AG09319 (cell line): ENCODE data around the gene ALDH16A1.
"Not testable (repeated sequence)": the region's sequence is repeated elsewhere in the genome, so short reads cannot be mapped to it uniquely, and the experiment has no call there.

ENCODE experiments used
- DNase-seq: peaks from one replicate; pipeline ENCODE4 v3.0.0-alpha.2; 2010; ENCODE audit warnings: low read depth; ENCODE audit errors: extremely low read depth
- TF ChIP-seq, protein P1 (sequence below): IDR thresholded peaks from 2 replicates; pipeline ENCODE4 v1.5.1; 2011; ENCODE audit warnings: low read depth, mild to moderate bottlenecking, inconsistent platforms, low read length, moderate library complexity

The ALDH16A1 gene

DNA sequence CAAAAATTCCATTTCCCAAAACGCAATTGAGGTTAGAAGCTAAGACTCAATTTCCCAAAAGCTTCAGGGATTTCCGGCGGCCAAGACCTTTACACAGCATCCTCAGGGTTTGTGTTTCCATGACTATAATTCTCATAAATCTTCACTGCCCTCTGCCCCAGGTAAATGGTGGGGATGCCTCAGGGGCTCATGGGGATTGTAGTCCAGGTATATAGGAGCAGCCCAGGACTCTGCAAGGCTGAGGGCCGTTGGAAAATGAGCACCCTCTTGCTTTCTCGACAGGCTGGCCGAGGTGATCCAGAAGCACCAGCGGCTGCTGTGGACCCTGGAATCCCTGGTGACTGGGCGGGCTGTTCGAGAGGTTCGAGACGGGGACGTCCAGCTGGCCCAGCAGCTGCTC is 6.4 kb downstream of the ALDH16A1 start:
- TF ChIP-seq, protein P1, sequence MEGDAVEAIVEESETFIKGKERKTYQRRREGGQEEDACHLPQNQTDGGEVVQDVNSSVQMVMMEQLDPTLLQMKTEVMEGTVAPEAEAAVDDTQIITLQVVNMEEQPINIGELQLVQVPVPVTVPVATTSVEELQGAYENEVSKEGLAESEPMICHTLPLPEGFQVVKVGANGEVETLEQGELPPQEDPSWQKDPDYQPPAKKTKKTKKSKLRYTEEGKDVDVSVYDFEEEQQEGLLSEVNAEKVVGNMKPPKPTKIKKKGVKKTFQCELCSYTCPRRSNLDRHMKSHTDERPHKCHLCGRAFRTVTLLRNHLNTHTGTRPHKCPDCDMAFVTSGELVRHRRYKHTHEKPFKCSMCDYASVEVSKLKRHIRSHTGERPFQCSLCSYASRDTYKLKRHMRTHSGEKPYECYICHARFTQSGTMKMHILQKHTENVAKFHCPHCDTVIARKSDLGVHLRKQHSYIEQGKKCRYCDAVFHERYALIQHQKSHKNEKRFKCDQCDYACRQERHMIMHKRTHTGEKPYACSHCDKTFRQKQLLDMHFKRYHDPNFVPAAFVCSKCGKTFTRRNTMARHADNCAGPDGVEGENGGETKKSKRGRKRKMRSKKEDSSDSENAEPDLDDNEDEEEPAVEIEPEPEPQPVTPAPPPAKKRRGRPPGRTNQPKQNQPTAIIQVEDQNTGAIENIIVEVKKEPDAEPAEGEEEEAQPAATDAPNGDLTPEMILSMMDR: no peak
- no peak for DNase-seq

GRCh38 chr19:49461130-49461529 is 8.1 kb downstream of the ALDH16A1 start:
- not testable (repeated sequence) for DNase-seq

GRCh38 chr19:49461656-49462055 is 8.6 kb downstream of the ALDH16A1 start:
- TF ChIP-seq, protein P1: no peak
- DNase-seq: no peak

GRCh38 chr19:49462492-49462891 is 9.5 kb downstream of the ALDH16A1 start:
- no peak for DNase-seq
- TF ChIP-seq, protein P1: no peak

DNA sequence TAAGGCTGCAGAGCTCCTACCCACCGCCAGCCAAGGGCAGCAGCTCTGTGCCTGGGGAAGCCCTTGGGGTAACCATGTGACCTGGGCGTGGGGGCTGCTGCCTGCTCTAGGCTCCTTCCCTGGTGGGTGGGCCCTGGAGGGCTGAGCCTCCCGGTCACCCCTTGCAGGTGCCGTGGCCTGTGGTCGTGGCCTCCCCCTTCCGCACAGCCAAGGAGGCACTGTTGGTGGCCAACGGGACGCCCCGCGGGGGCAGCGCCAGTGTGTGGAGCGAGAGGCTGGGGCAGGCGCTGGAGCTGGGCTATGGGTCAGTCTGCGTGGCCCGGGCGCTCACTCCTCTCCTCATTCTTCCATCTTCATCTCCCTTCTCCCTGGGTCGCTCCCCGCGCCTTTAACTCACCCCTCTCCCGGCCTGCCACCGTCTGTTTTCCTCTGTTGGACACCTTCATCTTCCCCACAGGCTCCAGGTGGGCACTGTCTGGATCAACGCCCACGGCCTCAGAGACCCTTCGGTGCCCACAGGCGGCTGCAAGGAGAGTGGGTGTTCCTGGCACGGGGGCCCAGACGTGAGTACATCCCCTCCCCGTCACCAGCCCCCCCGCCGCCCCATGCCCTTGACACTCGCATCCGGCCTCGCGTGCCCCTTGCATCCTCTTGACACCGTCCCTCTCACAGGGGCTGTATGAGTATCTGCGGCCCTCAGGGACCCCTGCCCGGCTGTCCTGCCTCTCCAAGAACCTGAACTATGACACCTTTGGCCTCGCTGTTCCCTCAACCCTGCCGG is 11.1 kb downstream of the ALDH16A1 start:
- TF ChIP-seq, protein P1: no peak
- DNase-seq: no peak

DNA sequence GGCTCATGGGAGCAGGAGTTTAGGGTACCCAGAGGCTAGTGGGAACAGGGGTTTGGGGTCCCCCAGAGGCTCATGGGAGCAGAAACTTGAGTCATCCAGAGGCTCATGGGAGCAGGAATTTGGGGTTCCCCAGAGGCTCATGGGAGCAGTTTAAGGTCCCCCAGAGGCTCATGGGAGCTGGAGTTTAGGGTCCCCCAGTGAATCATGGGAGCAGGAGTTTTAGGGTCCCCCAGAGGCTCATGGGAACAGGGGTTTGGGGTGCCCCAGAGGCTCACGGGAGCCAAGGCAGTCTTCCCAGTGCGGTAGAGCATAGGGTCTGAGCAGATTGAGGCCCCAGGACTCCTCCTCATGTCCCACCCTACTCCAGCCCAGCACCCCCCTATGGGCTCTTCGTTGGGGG is 12.3 kb downstream of the ALDH16A1 start:
- TF ChIP-seq, protein P1: no peak
- DNase-seq: no peak

GRCh38 chr19:49468199-49468598 is 15.2 kb downstream of the ALDH16A1 start:
- DNase-seq: no peak
- TF ChIP-seq, protein P1: no peak

GRCh38 chr19:49468746-49469447 is 15.9 kb downstream of the ALDH16A1 start:
- no peak for DNase-seq

More at GRCh38 chr19:49468746-49469447, 15.9 kb downstream of the ALDH16A1 start:
- TF ChIP-seq, protein P1: no peak
